Activated naive CD4-positive, alpha-beta T cell treated with anti-CD3 and anti-CD28 coated beads, Interleukin-2, amount 50 U/mL, for 72 hours (primary cell): Measurements from ENCODE around the gene GARIN5B. TPM values are rescaled to one million over a fixed set of nuclear protein-coding genes. Genes with fewer than 3 reads are reported as not detected.
"Not testable (repeated sequence)": the region's sequence is repeated elsewhere in the genome, so short reads cannot be mapped to it uniquely, and the experiment has no call there.

ENCODE experiments used
- ATAC-seq, 2 donors: fragments of 150-1000 bp; cut with Tn5 transposase; 2 replicates each; pipeline ENCODE4 v1.10.0; 2021; ENCODE audit warnings: mild to moderate bottlenecking in 2 of 2, moderate library complexity in 2 of 2
- DNase-seq, 2 donors: peaks; one replicate each; pipeline ENCODE4 v3.0.0; 2021 to 2022; ENCODE audit warnings: low spot score in 2 of 2
- H3K27ac Mint-ChIP-seq, 2 donors: one replicate each; pipeline ENCODE4 v1.8.0; 2022; ENCODE audit warnings: mild to moderate bottlenecking in 2 of 2, mixed read lengths in 2 of 2
- H3K36me3 Mint-ChIP-seq, 2 donors: one replicate each; pipeline ENCODE4 v1.8.0; 2022; ENCODE audit warnings: mixed read lengths in 2 of 2
- H3K9me3 Mint-ChIP-seq, 2 donors: one replicate each; pipeline ENCODE4 v1.8.0; 2022; ENCODE audit warnings: mixed read lengths in 2 of 2
- total RNA-seq, 2 donors: library from RNA; stranded (reverse); gene quantifications; one replicate each; pipeline ENCODE4 v1.2.3, GENCODE V29; 2022

Gene GARIN5B
- total RNA-seq, 2 donors from 2014 or later: not detected

GRCh38 chr19:55346725-55347441 is 16.2 kb downstream of the GARIN5B start:
- no peak for DNase-seq
- Mint-ChIP-seq H3K27ac (no peak overlapping the region), H3K36me3 (peaks cover 0 to 7% of the 10 kb centered on the region in 2 donors), H3K9me3 (no peaks in the 10 kb centered on the region)
- peak in 1 of 2 donors; percentile 15 for ATAC-seq

DNA sequence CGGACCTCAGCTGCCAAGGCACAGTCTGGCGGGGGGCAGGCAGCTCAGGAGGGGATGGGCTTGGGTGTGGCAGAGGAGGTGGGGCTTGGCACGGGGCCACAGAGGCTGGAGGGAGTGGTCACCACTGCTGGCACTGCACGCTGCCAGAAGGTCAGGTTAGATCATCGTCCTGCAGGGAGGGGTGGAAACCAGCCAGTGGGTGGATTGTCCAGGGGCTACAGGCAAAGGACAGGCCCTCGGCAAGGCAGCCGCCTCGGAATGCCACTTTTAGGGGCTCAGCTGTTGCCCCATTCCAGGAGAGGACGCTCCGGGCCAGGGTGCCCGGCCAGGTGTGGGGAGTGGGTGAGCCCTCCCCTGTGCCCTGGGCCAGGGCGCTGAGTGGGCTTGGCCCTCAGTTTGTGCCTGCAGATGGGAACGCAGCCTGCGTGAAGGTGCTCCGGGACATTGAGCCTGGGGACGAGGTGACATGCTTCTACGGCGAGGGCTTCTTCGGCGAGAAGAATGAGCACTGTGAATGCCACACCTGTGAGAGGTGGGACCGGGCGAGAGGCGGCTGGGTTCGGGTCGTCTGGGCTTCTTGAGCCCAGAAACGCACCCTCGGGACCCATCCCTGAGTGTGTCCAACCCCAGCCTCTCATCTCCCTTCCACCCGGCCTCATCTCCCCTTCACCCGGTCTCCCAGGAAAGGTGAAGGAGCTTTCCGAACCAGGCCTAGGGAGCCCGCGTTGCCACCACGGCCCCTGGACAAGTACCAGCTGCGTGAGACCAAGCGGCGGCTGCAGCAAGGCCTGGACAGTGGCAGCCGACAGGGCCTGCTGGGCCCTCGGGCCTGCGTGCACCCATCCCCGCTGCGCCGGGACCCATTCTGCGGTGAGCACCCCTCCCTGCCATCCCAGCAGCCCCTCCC is 17.0 kb downstream of the GARIN5B start:
- Mint-ChIP-seq H3K9me3 (no peaks in the 10 kb centered on the region), H3K36me3 (peaks cover 0 to 7% of the 10 kb centered on the region in 2 donors), H3K27ac (no peak overlapping the region)
- DNase-seq (no peak), ATAC-seq (no peak)

DNA sequence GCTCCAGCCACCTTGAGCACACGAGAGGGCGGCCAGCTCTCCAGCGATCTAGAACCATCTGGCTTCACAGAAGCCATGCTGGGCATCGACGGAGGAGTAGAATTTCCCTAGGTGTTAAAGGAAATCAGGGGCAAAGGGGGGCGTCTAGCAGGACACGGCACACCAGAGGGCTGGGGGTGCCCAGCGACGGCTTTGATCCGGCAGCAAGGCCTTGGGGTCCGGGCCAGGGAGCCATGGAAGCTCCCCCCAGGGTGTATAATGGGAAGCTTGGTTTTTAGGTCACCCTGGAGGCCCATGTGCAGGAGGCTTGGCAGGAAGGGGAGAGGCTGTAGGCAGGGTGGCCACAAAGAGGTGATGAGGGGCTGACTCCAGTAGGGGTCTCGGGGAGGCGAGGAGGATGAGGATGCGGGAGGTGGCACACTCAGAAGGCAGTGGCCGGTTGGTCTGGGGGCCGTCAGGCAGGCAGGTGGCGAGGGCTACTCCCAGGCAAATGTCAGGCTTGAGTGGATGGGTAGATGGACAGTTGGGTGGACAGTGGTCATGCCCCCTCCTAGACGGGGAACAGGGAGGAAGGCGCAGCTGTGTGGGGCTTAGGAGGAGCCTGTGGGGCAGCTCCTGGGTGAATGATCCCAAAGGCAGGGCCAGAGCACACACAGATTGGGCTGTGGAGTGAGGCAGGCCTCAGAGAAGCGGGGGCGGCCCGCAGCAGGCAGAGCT is 17.8 kb downstream of the GARIN5B start:
- no peak for ATAC-seq
- no peak for DNase-seq
- Mint-ChIP-seq H3K9me3 (no peaks in the 10 kb centered on the region), H3K27ac (no peak overlapping the region), H3K36me3 (peaks cover 0 to 7% of the 10 kb centered on the region in 2 donors)

- no peak for DNase-seq
- Mint-ChIP-seq H3K36me3 (peaks cover 0 to 7% of the 10 kb centered on the region in 2 donors), H3K9me3 (no peaks in the 10 kb centered on the region), H3K27ac (peak overlapping the region in 1 of 2 donors; percentile 51)
- ATAC-seq: no peak
Observed at GRCh38 chr19:55344444-55344843, 18.6 kb downstream of the GARIN5B start.

DNA sequence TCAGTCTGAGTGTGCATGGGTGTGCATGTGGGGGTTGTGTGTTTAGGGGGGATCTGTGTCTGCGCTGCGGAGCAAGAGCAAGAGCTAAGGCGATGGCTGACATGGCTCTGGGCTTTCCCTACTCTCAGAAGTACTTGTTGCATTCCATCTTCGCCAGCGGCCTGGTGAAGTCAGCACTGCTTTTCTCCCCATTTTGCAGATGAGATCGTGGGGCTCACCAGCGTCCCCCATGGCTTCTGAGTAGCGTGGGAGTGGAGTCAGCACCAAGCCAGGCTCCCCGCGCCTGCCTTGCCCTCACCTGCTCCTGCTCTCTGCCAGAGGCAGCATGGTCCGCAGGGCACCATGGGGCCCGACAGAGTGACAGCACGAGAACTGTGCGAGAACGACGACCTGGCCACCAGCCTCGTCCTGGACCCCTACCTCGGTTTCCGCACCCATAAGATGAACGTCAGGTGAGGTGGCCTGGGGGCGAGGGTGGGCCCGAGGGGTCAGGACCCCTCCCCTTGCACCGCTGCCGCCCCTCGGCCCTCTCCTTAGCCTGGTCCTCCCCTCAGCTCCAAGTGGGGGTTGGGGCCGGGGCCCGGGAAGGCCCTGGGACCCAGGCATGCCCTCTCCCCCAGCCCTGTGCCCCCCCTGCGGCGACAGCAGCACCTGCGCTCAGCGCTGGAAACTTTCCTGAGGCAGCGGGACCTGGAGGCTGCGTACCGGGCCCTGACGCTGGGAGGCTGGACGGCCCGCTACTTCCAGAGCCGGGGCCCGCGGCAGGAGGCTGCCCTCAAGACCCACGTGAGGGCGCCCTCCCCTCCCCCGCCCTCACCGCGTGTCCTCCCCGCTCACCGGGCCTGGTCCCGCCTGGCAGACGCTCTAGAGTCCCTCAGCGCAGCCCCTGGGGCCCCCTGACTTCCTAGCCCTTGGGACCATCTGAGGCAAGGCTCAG is 21.2 kb downstream of the GARIN5B start:
- Mint-ChIP-seq H3K36me3 (peaks cover 0 to 7% of the 10 kb centered on the region in 2 donors), H3K27ac (peak overlapping the region; percentile 84 to 97), H3K9me3 (no peaks in the 10 kb centered on the region)
- DNase-seq (no peak), ATAC-seq (no peak)

DNA sequence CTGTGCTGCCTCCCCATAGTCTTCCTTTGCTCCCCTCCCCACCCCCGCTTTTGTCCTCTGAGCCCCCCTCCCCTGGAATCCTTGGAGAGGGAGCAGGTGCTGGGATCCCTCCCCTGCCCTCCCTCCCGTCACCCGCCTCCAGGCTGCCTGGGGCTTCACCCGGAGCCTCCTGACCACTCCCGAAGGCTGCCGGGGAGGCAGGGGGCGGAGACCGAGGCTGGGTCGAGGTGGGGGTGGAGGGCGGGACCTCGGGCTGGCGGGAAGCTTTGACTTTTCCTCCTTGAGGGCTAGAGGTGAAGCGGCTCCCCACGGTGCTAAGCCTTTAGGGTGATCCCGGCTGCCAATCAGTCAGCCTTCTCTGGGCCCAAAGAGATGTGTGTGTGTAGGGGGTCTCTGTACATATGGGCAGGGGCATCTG is 21.9 kb downstream of the GARIN5B start:
- ATAC-seq: no peak
- H3K36me3 Mint-ChIP-seq: peaks cover 0 to 7% of the 10 kb centered on the region in 2 donors
- DNase-seq: peak in 1 of 2 donors; percentile 69
- no peaks in the 10 kb centered on the region for H3K9me3 Mint-ChIP-seq
- peak overlapping the region; percentile 84 to 97 for H3K27ac Mint-ChIP-seq

GRCh38 chr19:55340784-55341147 is 22.3 kb downstream of the GARIN5B start:
- peak in 1 of 2 donors; percentile 41 for DNase-seq
- H3K9me3 Mint-ChIP-seq: no peaks in the 10 kb centered on the region
- peaks cover 0 to 7% of the 10 kb centered on the region in 2 donors for H3K36me3 Mint-ChIP-seq
- no peak for ATAC-seq
- peak overlapping the region; percentile 77 to 97 for H3K27ac Mint-ChIP-seq

- Mint-ChIP-seq H3K27ac (peak overlapping the region; percentile 97), H3K9me3 (no peaks in the 10 kb centered on the region), H3K36me3 (peaks cover 0 to 7% of the 10 kb centered on the region in 2 donors)
- ATAC-seq: no peak
- peak; percentile 28 to 70 for DNase-seq
Observed at GRCh38 chr19:55339889-55340783, 22.9 kb downstream of the GARIN5B start.

GRCh38 chr19:55339105-55339888 is 23.8 kb downstream of the GARIN5B start, which contains the start of gene KMT5C:
Gene KMT5C (plus strand): TSS chr19:55339876. CDS start chr19:55341937, 2,061 bp downstream.
- Mint-ChIP-seq H3K36me3 (peaks cover 0 to 7% of the 10 kb centered on the region in 2 donors), H3K9me3 (no peaks in the 10 kb centered on the region), H3K27ac (peak within 1 kb of the TSS; percentile 97)
- ATAC-seq (peak; percentile 84 to 85), DNase-seq (peak; percentile 100)

GRCh38 chr19:55336101-55336500 is 27.0 kb downstream of the GARIN5B start:
- Mint-ChIP-seq H3K27ac (no peak overlapping the region), H3K36me3 (no peaks in the 10 kb centered on the region), H3K9me3 (no peaks in the 10 kb centered on the region)
- ATAC-seq: no peak
- DNase-seq: no peak

GRCh38 chr19:55333870-55334269 is 29.2 kb downstream of the GARIN5B start:
- no peak overlapping the region for H3K27ac Mint-ChIP-seq
- DNase-seq: no peak
- H3K36me3 Mint-ChIP-seq: no peaks in the 10 kb centered on the region
- ATAC-seq: no peak
- H3K9me3 Mint-ChIP-seq: no peaks in the 10 kb centered on the region

DNA sequence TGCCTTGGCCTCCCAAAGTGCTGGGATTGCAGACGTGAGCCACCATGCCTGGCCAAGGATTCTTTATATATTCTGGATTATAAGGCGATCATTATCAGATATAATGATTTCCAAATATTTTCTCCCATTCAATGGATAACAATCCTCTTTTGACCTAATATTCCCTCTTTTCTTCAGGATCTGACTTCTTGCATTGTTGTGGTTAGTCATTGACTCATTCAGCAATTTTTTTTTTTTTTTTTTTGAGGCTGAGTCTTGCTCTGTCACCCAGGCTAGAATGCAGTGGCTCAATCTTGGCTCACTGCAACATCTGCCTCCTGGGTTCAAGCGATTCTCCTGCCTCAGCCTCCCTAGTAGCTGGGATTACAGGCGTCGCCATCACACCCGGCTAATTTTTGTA is 33.3 kb downstream of the GARIN5B start:
- DNase-seq, ATAC-seq, H3K9me3 Mint-ChIP-seq, H3K36me3 Mint-ChIP-seq, H3K27ac Mint-ChIP-seq: not testable (repeated sequence)

DNA sequence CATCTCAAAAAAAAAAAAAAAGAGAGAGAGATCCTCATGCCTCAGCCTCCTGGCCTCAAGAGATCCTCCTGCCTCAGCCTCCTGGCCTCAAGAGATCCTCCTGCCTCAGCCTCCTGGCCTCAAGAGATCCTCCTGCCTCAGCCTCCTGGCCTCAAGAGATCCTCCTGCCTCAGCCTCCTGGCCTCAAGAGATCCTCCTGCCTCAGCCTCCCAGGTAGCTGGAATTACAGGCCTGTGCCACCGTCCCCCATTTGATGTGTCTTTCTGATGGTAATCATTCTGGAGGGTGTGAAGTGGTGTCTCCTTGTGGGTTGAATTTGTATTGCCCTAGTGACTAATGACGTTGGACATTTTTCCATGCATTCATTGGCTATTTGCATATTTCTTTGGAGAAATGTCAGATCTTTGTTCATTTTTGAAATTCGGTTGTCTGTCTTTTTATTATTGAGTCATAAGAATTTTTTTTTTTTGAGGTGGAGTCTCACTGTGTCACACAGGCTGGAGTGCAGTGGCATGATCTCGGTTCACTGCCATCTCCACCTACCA is 34.2 kb downstream of the GARIN5B start:
- not testable (repeated sequence) for DNase-seq, H3K36me3 Mint-ChIP-seq, H3K9me3 Mint-ChIP-seq, H3K27ac Mint-ChIP-seq, ATAC-seq

DNA sequence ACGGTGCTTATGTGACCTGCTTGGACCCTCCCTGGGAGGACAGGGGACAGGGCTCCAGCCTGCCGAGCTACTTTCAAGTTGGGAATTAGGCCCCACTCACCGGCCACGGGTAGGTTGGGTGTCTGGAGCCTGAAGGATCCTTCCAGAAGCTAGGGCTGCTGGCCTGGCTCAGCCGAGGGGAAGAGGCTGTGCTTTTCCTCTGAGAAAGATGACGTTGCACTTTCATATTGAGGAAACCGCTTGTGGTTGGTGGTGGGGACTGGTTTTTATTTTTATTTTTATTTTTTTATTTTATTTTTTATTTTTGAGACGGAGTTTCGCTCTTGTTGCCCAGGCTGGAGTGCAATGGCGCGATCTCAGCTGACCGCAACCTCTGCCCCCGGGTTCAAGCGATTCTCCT is 37.9 kb downstream of the GARIN5B start, which contains the start of gene TMEM150B:
TMEM150B (minus strand) TSS at position 170 of the 400 bp plus-strand sequence. CDS start 4,305 bp downstream, outside the sequence.
- H3K9me3 Mint-ChIP-seq: no peaks in the 10 kb centered on the region
- DNase-seq (no peak), ATAC-seq (no peak)
- H3K36me3 Mint-ChIP-seq: no peaks in the 10 kb centered on the region
- H3K27ac Mint-ChIP-seq: no peak within 1 kb of the TSS
